H9 (cell line): ENCODE measurements around the gene DARS1. TPM values are rescaled to one million over a fixed set of nuclear protein-coding genes. Genes with fewer than 3 reads are reported as not detected.
A peak's percentile ranks its signal among the peaks of the same experiment; 100 is the strongest.

Experiments used
- DNase-seq: peaks from one replicate; pipeline ENCODE4 v3.0.0-alpha.2; 2017
- H2AFZ ChIP-seq: one replicate; pipeline ENCODE4 v1.6.1; 2013; ENCODE audit warnings: mild to moderate bottlenecking, low read length, control low read depth, moderate library complexity
- H2AK5ac ChIP-seq: 2 replicates; pipeline ENCODE4 v1.6.1; 2013; ENCODE audit warnings: low read length, control low read depth, mixed read lengths; ENCODE audit not compliant: insufficient read length
- H2BK120ac ChIP-seq: one replicate; pipeline ENCODE4 v1.6.1; 2013; ENCODE audit warnings: low read depth, mild to moderate bottlenecking, low read length, control low read depth, inconsistent platforms; ENCODE audit not compliant: poor library complexity, severe bottlenecking
- H2BK12ac ChIP-seq: 2 replicates; pipeline ENCODE4 v1.6.1; 2013; ENCODE audit warnings: low read length, control low read depth, mixed read lengths, low read depth; ENCODE audit not compliant: insufficient read length
- H2BK15ac ChIP-seq: 2 replicates; pipeline ENCODE4 v1.6.1; 2013; ENCODE audit warnings: low read depth, low read length, control low read depth
- H2BK20ac ChIP-seq: one replicate; pipeline ENCODE4 v1.6.1; 2013; ENCODE audit warnings: low read depth, mild to moderate bottlenecking, low read length, control low read depth, inconsistent platforms; ENCODE audit not compliant: poor library complexity, severe bottlenecking
- H2BK5ac ChIP-seq: 2 replicates; pipeline ENCODE4 v1.6.1; 2013; ENCODE audit warnings: low read length, control low read depth, mixed read lengths; ENCODE audit not compliant: insufficient read length
- H3K14ac ChIP-seq: 2 replicates; pipeline ENCODE4 v1.6.1; 2013; ENCODE audit warnings: low read length, control low read depth; ENCODE audit not compliant: insufficient read depth
- H3K18ac ChIP-seq: 2 replicates; pipeline ENCODE4 v1.6.1; 2013; ENCODE audit warnings: low read depth, mild to moderate bottlenecking, mixed read lengths, low read length, control low read depth; ENCODE audit not compliant: insufficient read length
- H3K23ac ChIP-seq: 2 replicates; pipeline ENCODE4 v1.6.1; 2013; ENCODE audit warnings: low read length, control low read depth, mixed read lengths, low read depth; ENCODE audit not compliant: insufficient read length
- H3K23me2 ChIP-seq: 2 replicates; pipeline ENCODE4 v1.6.1; 2013; ENCODE audit warnings: low read depth, mild to moderate bottlenecking, mixed read lengths, low read length, control low read depth; ENCODE audit not compliant: insufficient read length, poor library complexity, severe bottlenecking
- H3K27ac ChIP-seq: 2 replicates; pipeline ENCODE4 v1.5.1; 2013; ENCODE audit warnings: low read length, control low read depth, mixed read lengths, low read depth; ENCODE audit not compliant: insufficient read length
- H3K27me3 ChIP-seq: 2 replicates; pipeline ENCODE4 v1.6.1; 2013; ENCODE audit warnings: low read length, control low read depth, inconsistent platforms; ENCODE audit not compliant: insufficient read depth
- H3K4ac ChIP-seq: 2 replicates; pipeline ENCODE4 v1.6.1; 2013; ENCODE audit warnings: low read depth, mild to moderate bottlenecking, control low read depth, inconsistent platforms, low read length, moderate library complexity
- H3K4me1 ChIP-seq: 2 replicates; pipeline ENCODE4 v1.6.1; 2013; ENCODE audit warnings: low read length, control low read depth, inconsistent platforms; ENCODE audit not compliant: insufficient read depth
- H3K4me2 ChIP-seq: 2 replicates; pipeline ENCODE4 v1.6.1; 2013; ENCODE audit warnings: low read length, control low read depth, mixed read lengths; ENCODE audit not compliant: insufficient read length, insufficient read depth
- H3K56ac ChIP-seq: 2 replicates; pipeline ENCODE4 v1.6.1; 2013; ENCODE audit warnings: low read depth, mild to moderate bottlenecking, mixed read lengths, low read length, control low read depth; ENCODE audit not compliant: insufficient read length
- H3K79me1 ChIP-seq: 2 replicates; pipeline ENCODE4 v1.6.1; 2013; ENCODE audit warnings: low read depth, mild to moderate bottlenecking, moderate library complexity, low read length, control low read depth, inconsistent platforms; ENCODE audit not compliant: insufficient read depth, poor library complexity, severe bottlenecking
- H3K79me2 ChIP-seq: 2 replicates; pipeline ENCODE4 v1.6.1; 2013; ENCODE audit warnings: low read length, control low read depth, inconsistent platforms; ENCODE audit not compliant: insufficient read depth
- H3K9ac ChIP-seq: 2 replicates; pipeline ENCODE4 v1.6.1; 2013; ENCODE audit warnings: low read length, control low read depth, mixed read lengths; ENCODE audit not compliant: insufficient read length; ENCODE audit errors: extremely low read depth
- H3K9me3 ChIP-seq: one replicate; pipeline ENCODE4 v1.6.1; 2013; ENCODE audit warnings: low read depth, low read length, inconsistent platforms; ENCODE audit not compliant: control insufficient read depth
- H3T11ph ChIP-seq: one replicate; pipeline ENCODE4 v1.6.1; 2013; ENCODE audit warnings: mild to moderate bottlenecking, low read length, control low read depth, inconsistent platforms
- H4K20me1 ChIP-seq: one replicate; pipeline ENCODE4 v1.6.1; 2013; ENCODE audit not compliant: control insufficient read depth, insufficient read length, insufficient read depth
- H4K5ac ChIP-seq: 2 replicates; pipeline ENCODE4 v1.6.1; 2013; ENCODE audit warnings: low read depth, mild to moderate bottlenecking, mixed read lengths, low read length, control low read depth; ENCODE audit not compliant: insufficient read length
- H4K8ac ChIP-seq: replicated peaks from 2 replicates; pipeline ENCODE4 v1.6.1; 2013; ENCODE audit warnings: low read length, control low read depth, mixed read lengths, low read depth; ENCODE audit not compliant: insufficient read length
- H4K91ac ChIP-seq: 2 replicates; pipeline ENCODE4 v1.6.1; 2013; ENCODE audit warnings: low read depth, mild to moderate bottlenecking, moderate library complexity, mixed read lengths, low read length, control low read depth; ENCODE audit not compliant: insufficient read length
- H3K27ac Mint-ChIP-seq, 3 experiments: 2 replicates in 2 of 3; 3 replicates in 1 of 3; pipeline ENCODE4 v1.8.0; 2020 to 2021; ENCODE audit warnings: mixed read lengths in 3 of 3, mild to moderate bottlenecking in 1 of 3, moderate library complexity in 1 of 3
- H3K27me3 Mint-ChIP-seq: 2 replicates; pipeline ENCODE4 v1.8.0; 2021; ENCODE audit warnings: low read depth, mild to moderate bottlenecking, moderate library complexity, mixed read lengths
- H3K36me3 Mint-ChIP-seq, 3 experiments: 2 replicates in 2 of 3; 3 replicates in 1 of 3; pipeline ENCODE4 v1.8.0; 2020 to 2021; ENCODE audit warnings: low read depth in 3 of 3, mixed read lengths in 3 of 3; ENCODE audit not compliant: insufficient read depth in 1 of 3
- H3K4me1 Mint-ChIP-seq, 2 experiments: 2 replicates each; pipeline ENCODE4 v1.8.0; 2020; ENCODE audit warnings: mixed read lengths in 2 of 2
- H3K4me3 Mint-ChIP-seq, 2 experiments: 2 replicates in 1 of 2; 3 replicates in 1 of 2; pipeline ENCODE4 v1.8.0; 2020 to 2021; ENCODE audit warnings: mild to moderate bottlenecking in 2 of 2, mixed read lengths in 2 of 2, moderate library complexity in 1 of 2
- H3K9me3 Mint-ChIP-seq, 2 experiments: 2 replicates in 1 of 2; 3 replicates in 1 of 2; pipeline ENCODE4 v1.8.0; 2020; ENCODE audit warnings: mild to moderate bottlenecking in 2 of 2, mixed read lengths in 2 of 2, moderate library complexity in 1 of 2
- CTCF ChIP-seq: fragments of 200-600 bp; sonication (generic); conservative IDR thresholded peaks from 3 replicates; pipeline ENCODE4 v1.8.0; 2021; ENCODE audit warnings: antibody characterized with exemption, mild to moderate bottlenecking
- WGBS: extraction: QIAGEN DNeasy Blood & Tissue Kit; methylation state at CpG from one replicate; pipeline ENCODE4 v1.1.7; 2013; ENCODE audit warnings: missing lambda C conversion rate, low lambda C conversion rate, mixed read lengths; ENCODE audit not compliant: insufficient read length; ENCODE audit errors: extremely low coverage; 5-methylcytosine and 5-hydroxymethylcytosine counted together
- total RNA-seq: library from RNA; stranded (reverse); gene quantifications from 2 replicates; pipeline ENCODE4 v1.2.1, GENCODE V29; 2021

DARS1 gene
- total RNA-seq, 1 experiment from 2014 or later, result 117 TPM

- no peak overlapping the region for H4K91ac ChIP-seq
- H2AFZ ChIP-seq, result no peak overlapping the region
- DNase-seq, result no peak
- no peak overlapping the region for H2BK120ac ChIP-seq
- H4K5ac ChIP-seq, result no peak overlapping the region
- H2BK20ac ChIP-seq, result no peak overlapping the region
- H3K9me3 ChIP-seq, result no peaks in the 10 kb centered on the region
- Mint-ChIP-seq H3K4me3 (no peak overlapping the region), H3K36me3 (no peaks in the 10 kb centered on the region), H3K9me3 (no peaks in the 10 kb centered on the region), H3K27ac (peak overlapping the region in 2 of 3 experiments; percentile 4 to 36; a peak in 1 of 7 replicates), H3K4me1 (peaks cover 16 to 18% of the 10 kb centered on the region in 2 experiments), H3K27me3 (no peaks in the 10 kb centered on the region)
- H3K14ac ChIP-seq, result no peak overlapping the region
- TF ChIP-seq CTCF, result no peak
- H2BK15ac ChIP-seq, result no peak overlapping the region
- no peaks in the 10 kb centered on the region for H3K79me1 ChIP-seq
- H2AK5ac ChIP-seq, result no peak overlapping the region
- H4K20me1 ChIP-seq, result no peaks in the 10 kb centered on the region
- H3K27ac ChIP-seq, result no peak overlapping the region
- peaks cover 4% of the 10 kb centered on the region; the same call in 1 of the 2 replicates for H3K4me1 ChIP-seq
- WGBS, result no CpG with 5 or more reads among the region's 3 CpGs
- H3K4me2 ChIP-seq, result no peak overlapping the region
- H3K9ac ChIP-seq, result no peak overlapping the region
- no peaks in the 10 kb centered on the region; the same call in 1 of the 2 replicates for H3K27me3 ChIP-seq
- no peak overlapping the region for H3T11ph ChIP-seq
- H3K79me2 ChIP-seq, result no peaks in the 10 kb centered on the region
- no peaks in the 10 kb centered on the region for H3K23me2 ChIP-seq
- no peak overlapping the region for H3K4ac ChIP-seq
- no peak overlapping the region for H3K18ac ChIP-seq
- no peak overlapping the region for H4K8ac ChIP-seq
- no peak overlapping the region for H3K23ac ChIP-seq
- H2BK12ac ChIP-seq, result no peak overlapping the region
- H2BK5ac ChIP-seq, result no peak overlapping the region
- H3K56ac ChIP-seq, result no peak overlapping the region
Observed at GRCh38 chr2:136013136-136013685, 27.8 kb upstream of the DARS1 start.
